Ascending aorta (tissue), 2 donors: ENCODE data around the gene KCNG1. TPM values are rescaled to one million over a fixed set of nuclear protein-coding genes. Genes with fewer than 3 reads are reported as not detected.

Experiments used
- DNase-seq, 2 donors: peaks; one replicate each; pipeline ENCODE4 v3.0.0-alpha.2; 2019; ENCODE audit warnings: low spot score in 2 of 2
- H3K27ac ChIP-seq, 2 donors: fragments of 200-600 bp; sonication (generic); one replicate each; pipeline ENCODE4 v1.5.1; 2016 to 2017; ENCODE audit warnings: mild to moderate bottlenecking in 1 of 2
- H3K27me3 ChIP-seq: fragments of 200-600 bp; sonication (generic); one replicate; pipeline ENCODE4 v1.5.1; 2017
- H3K36me3 ChIP-seq, 2 donors: fragments of 200-600 bp; sonication (generic); one replicate each; pipeline ENCODE4 v1.5.1; 2016
- H3K4me1 ChIP-seq, 2 donors: fragments of 200-600 bp; sonication (generic); one replicate each; pipeline ENCODE4 v1.5.1; 2016 to 2017; ENCODE audit warnings: mild to moderate bottlenecking in 1 of 2
- H3K4me3 ChIP-seq, 2 donors: fragments of 200-600 bp; sonication (generic); one replicate each; pipeline ENCODE4 v1.5.1; 2016 to 2017; ENCODE audit warnings: mild to moderate bottlenecking in 1 of 2
- H3K9me3 ChIP-seq, 2 donors: fragments of 200-600 bp; sonication (generic); one replicate each; pipeline ENCODE4 v1.5.1; 2016
- CTCF ChIP-seq, 3 experiments: fragments of 200-600 bp in 2 of 3; fragments of 450-650 bp in 1 of 3; sonication (generic) in 2 of 3; IDR thresholded peaks; one replicate each; pipeline ENCODE4 v1.5.1; 2016 to 2019; ENCODE audit warnings: antibody characterized with exemption in 3 of 3, mild to moderate bottlenecking in 1 of 3, moderate library complexity in 1 of 3
- intact Hi-C: fragments of 100-400 bp; cut with DNase I; formaldehyde crosslinking; loops from one replicate; pipeline ENCODE4 v1.15.1; 2023
- total RNA-seq: library from RNA; depleted of rRNA; stranded (reverse); fragments of >200 nt; gene quantifications from one replicate; pipeline ENCODE4 v1.1.0, GENCODE V29; 2016

Gene KCNG1
- total RNA-seq, 1 donor from 2014 or later, result 6.6 TPM

- Histone ChIP-seq H3K9me3 (no peaks in the 10 kb centered on the region), H3K4me3 (no peak overlapping the region), H3K27me3 (no peaks in the 10 kb centered on the region), H3K4me1 (no peaks in the 10 kb centered on the region), H3K27ac (no peak overlapping the region), H3K36me3 (no peaks in the 10 kb centered on the region)
- no peak for TF ChIP-seq CTCF (IDR thresholded peaks at IDR 0.05)
- DNase-seq, result no peak
- intact Hi-C loops, result no loop called here
Measured at GRCh38 chr20:51062065-51062464, 39.2 kb upstream of the KCNG1 start.

- TF ChIP-seq CTCF (IDR thresholded peaks at IDR 0.05), result no peak
- H3K9me3 ChIP-seq, result no peaks in the 10 kb centered on the region
- H3K27me3 ChIP-seq, result no peaks in the 10 kb centered on the region
- H3K27ac ChIP-seq, result no peak overlapping the region
- intact Hi-C loops, result no loop called here
- DNase-seq, result no peak
- H3K4me1 ChIP-seq, result no peaks in the 10 kb centered on the region
- H3K4me3 ChIP-seq, result no peak overlapping the region
- no peaks in the 10 kb centered on the region for H3K36me3 ChIP-seq
Measured at GRCh38 chr20:51061418-51062045, 38.6 kb upstream of the KCNG1 start.

- no peak for DNase-seq
- no peaks in the 10 kb centered on the region for H3K27me3 ChIP-seq
- intact Hi-C loops, result no loop called here
- H3K4me1 ChIP-seq, result no peaks in the 10 kb centered on the region
- no peaks in the 10 kb centered on the region for H3K9me3 ChIP-seq
- H3K36me3 ChIP-seq, result no peaks in the 10 kb centered on the region
- TF ChIP-seq CTCF (IDR thresholded peaks at IDR 0.05), result no peak
- H3K4me3 ChIP-seq, result no peak overlapping the region
- H3K27ac ChIP-seq, result no peak overlapping the region
Measured at GRCh38 chr20:51060301-51060700, 37.4 kb upstream of the KCNG1 start.

- no peaks in the 10 kb centered on the region for H3K4me1 ChIP-seq
- no peaks in the 10 kb centered on the region for H3K36me3 ChIP-seq
- no peaks in the 10 kb centered on the region for H3K9me3 ChIP-seq
- intact Hi-C loops, result no loop called here
- no peaks in the 10 kb centered on the region for H3K27me3 ChIP-seq
- no peak overlapping the region for H3K27ac ChIP-seq
- no peak for DNase-seq
- no peak for TF ChIP-seq CTCF (IDR thresholded peaks at IDR 0.05)
- no peak overlapping the region for H3K4me3 ChIP-seq
Measured at GRCh38 chr20:51059862-51060261, 37.0 kb upstream of the KCNG1 start.

- intact Hi-C loops, result no loop called here
- TF ChIP-seq CTCF (IDR thresholded peaks at IDR 0.05), result no peak
Measured at GRCh38 chr20:51058017-51058416, 35.1 kb upstream of the KCNG1 start.

GRCh38 chr20:51054233-51054632, 31.3 kb upstream of the KCNG1 start:
- TF ChIP-seq CTCF (IDR thresholded peaks at IDR 0.05), result no peak
- intact Hi-C loops, result no loop called here
- no peak for DNase-seq
- Histone ChIP-seq H3K4me1 (no peaks in the 10 kb centered on the region), H3K4me3 (no peak overlapping the region), H3K9me3 (no peaks in the 10 kb centered on the region), H3K36me3 (no peaks in the 10 kb centered on the region), H3K27ac (no peak overlapping the region), H3K27me3 (no peaks in the 10 kb centered on the region)

More at GRCh38 chr20:51058017-51058416, 35.1 kb upstream of the KCNG1 start:
- no peaks in the 10 kb centered on the region for H3K36me3 ChIP-seq
- no peaks in the 10 kb centered on the region for H3K4me1 ChIP-seq
- no peak for DNase-seq
- no peak overlapping the region for H3K4me3 ChIP-seq
- no peak overlapping the region for H3K27ac ChIP-seq
- no peaks in the 10 kb centered on the region for H3K27me3 ChIP-seq
- no peaks in the 10 kb centered on the region for H3K9me3 ChIP-seq
